SU-DHL-6 (cell line): ENCODE data around the gene STK4.

Experiments used
- EZH2phosphoT487 ChIP-seq: fragments of 200-600 bp; sonication (generic), shearing (Covaris generic); conservative IDR thresholded peaks from 2 replicates; pipeline ENCODE4 v1.6.1; 2018; ENCODE audit warnings: mild to moderate bottlenecking, antibody characterized with exemption, low read length, moderate library complexity, mixed read lengths
- TF ChIP-seq, protein P1 (sequence below): fragments of 200-600 bp; sonication (generic); IDR thresholded peaks from one replicate; pipeline ENCODE4 v1.5.1; 2017; ENCODE audit warnings: antibody characterized with exemption, mild to moderate bottlenecking, low read length, moderate library complexity; ENCODE audit not compliant: insufficient read depth, poor library complexity, severe bottlenecking

DNA sequence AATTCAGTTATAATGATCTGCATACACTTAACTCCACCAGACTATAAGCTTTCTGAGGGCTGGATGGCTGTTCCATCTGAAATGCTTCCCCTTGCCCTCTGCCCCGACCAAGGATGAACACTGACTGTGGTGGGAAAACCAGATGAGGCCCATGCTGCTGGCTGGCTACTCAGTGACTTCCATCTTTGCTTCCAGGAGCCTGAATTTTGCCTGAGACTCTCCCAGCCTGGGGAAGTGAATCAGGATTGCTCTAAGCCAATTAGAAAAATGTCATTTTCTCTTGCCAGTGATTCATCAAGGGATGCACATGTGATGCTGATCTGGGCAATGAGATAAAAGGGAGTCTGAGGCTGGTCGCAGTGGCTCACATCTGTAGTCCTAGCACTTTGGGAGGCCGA, 4.4 kb upstream of the STK4 start:
- TF ChIP-seq, protein P1, sequence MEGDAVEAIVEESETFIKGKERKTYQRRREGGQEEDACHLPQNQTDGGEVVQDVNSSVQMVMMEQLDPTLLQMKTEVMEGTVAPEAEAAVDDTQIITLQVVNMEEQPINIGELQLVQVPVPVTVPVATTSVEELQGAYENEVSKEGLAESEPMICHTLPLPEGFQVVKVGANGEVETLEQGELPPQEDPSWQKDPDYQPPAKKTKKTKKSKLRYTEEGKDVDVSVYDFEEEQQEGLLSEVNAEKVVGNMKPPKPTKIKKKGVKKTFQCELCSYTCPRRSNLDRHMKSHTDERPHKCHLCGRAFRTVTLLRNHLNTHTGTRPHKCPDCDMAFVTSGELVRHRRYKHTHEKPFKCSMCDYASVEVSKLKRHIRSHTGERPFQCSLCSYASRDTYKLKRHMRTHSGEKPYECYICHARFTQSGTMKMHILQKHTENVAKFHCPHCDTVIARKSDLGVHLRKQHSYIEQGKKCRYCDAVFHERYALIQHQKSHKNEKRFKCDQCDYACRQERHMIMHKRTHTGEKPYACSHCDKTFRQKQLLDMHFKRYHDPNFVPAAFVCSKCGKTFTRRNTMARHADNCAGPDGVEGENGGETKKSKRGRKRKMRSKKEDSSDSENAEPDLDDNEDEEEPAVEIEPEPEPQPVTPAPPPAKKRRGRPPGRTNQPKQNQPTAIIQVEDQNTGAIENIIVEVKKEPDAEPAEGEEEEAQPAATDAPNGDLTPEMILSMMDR = no peak
- no peak for TF ChIP-seq EZH2phosphoT487
